Tibial nerve (tissue), 4 donors: ENCODE results near the gene ITPKB.

Experiments used
- CTCF ChIP-seq, 5 experiments: fragments of 200-600 bp in 3 of 5; fragments of 450-650 bp in 2 of 5; sonication (generic) in 3 of 5; IDR thresholded peaks; one replicate each; pipeline ENCODE4 v1.5.1; 2016 to 2019; ENCODE audit warnings: antibody characterized with exemption in 5 of 5, mild to moderate bottlenecking in 3 of 5, moderate library complexity in 2 of 5
- EP300 ChIP-seq, 2 donors: sonication (generic); formaldehyde crosslinking; IDR thresholded peaks; one replicate each; pipeline ENCODE4 v1.6.1; 2017; ENCODE audit warnings: antibody characterized with exemption in 2 of 2, mild to moderate bottlenecking in 1 of 2

GRCh38 chr1:226719596-226720387 lies 19.3 kb downstream of the ITPKB start:
- TF ChIP-seq CTCF (IDR thresholded peaks at IDR 0.05) (no peak), EP300 (IDR thresholded peaks at IDR 0.05) (no peak)
